ENCODE measurements around the gene SSBP2.

SSBP2 gene

GRCh38 chr5:81757404-81757803 lies 6.5 kb upstream of the SSBP2 start:
- H3K27me3 Mint-ChIP-seq = peaks cover 4% of the 10 kb centered on the region
- no peaks in the 10 kb centered on the region for H3K36me3 Mint-ChIP-seq (ENCODE audit: low read depth)
- no peak overlapping the region for H3K27ac Mint-ChIP-seq
- no peaks in the 10 kb centered on the region for H3K9me3 Mint-ChIP-seq
- no peak overlapping the region for H3K4me3 Mint-ChIP-seq
- peaks cover 8% of the 10 kb centered on the region for H3K4me1 Mint-ChIP-seq (ENCODE audit: low read depth)

- Mint-ChIP-seq H3K36me3 (ENCODE audit: low read depth) (no peaks in the 10 kb centered on the region), H3K27ac (no peak overlapping the region), H3K4me3 (no peak overlapping the region), H3K4me1 (ENCODE audit: low read depth) (peaks cover 8% of the 10 kb centered on the region), H3K27me3 (peaks cover 4% of the 10 kb centered on the region), H3K9me3 (no peaks in the 10 kb centered on the region)
Observed at GRCh38 chr5:81756016-81756415, 5.1 kb upstream of the SSBP2 start.

- Mint-ChIP-seq H3K36me3 (ENCODE audit: low read depth) (no peaks in the 10 kb centered on the region), H3K4me3 (no peak overlapping the region), H3K4me1 (ENCODE audit: low read depth) (peaks cover 8% of the 10 kb centered on the region), H3K27ac (no peak overlapping the region), H3K27me3 (peaks cover 4% of the 10 kb centered on the region), H3K9me3 (no peaks in the 10 kb centered on the region)
Observed at GRCh38 chr5:81755320-81755719, 4.4 kb upstream of the SSBP2 start.

GRCh38 chr5:81754621-81755020 lies 3.7 kb upstream of the SSBP2 start:
- no peaks in the 10 kb centered on the region for H3K9me3 Mint-ChIP-seq
- peaks cover 6% of the 10 kb centered on the region for H3K4me1 Mint-ChIP-seq (ENCODE audit: low read depth)
- H3K4me3 Mint-ChIP-seq = no peak overlapping the region
- H3K36me3 Mint-ChIP-seq (ENCODE audit: low read depth) = no peaks in the 10 kb centered on the region
- no peak overlapping the region for H3K27ac Mint-ChIP-seq
- peaks cover 4% of the 10 kb centered on the region for H3K27me3 Mint-ChIP-seq

GRCh38 chr5:81753429-81753828 lies 2.5 kb upstream of the SSBP2 start:
- no peak overlapping the region for H3K4me3 Mint-ChIP-seq
- no peaks in the 10 kb centered on the region for H3K36me3 Mint-ChIP-seq (ENCODE audit: low read depth)
- H3K27me3 Mint-ChIP-seq = peaks cover 8% of the 10 kb centered on the region
- H3K4me1 Mint-ChIP-seq (ENCODE audit: low read depth) = peaks cover 13% of the 10 kb centered on the region
- H3K9me3 Mint-ChIP-seq = no peaks in the 10 kb centered on the region
- no peak overlapping the region for H3K27ac Mint-ChIP-seq

- H3K4me1 Mint-ChIP-seq (ENCODE audit: low read depth) = peaks cover 20% of the 10 kb centered on the region
- peak overlapping the region; percentile 7 for H3K27ac Mint-ChIP-seq
- no peaks in the 10 kb centered on the region for H3K36me3 Mint-ChIP-seq (ENCODE audit: low read depth)
- H3K4me3 Mint-ChIP-seq = no peak overlapping the region
- H3K27me3 Mint-ChIP-seq = peaks cover 8% of the 10 kb centered on the region
- no peaks in the 10 kb centered on the region for H3K9me3 Mint-ChIP-seq
Observed at GRCh38 chr5:81752644-81752963, 1.7 kb upstream of the SSBP2 start.

GRCh38 chr5:81751836-81752643 lies 1.1 kb upstream of the SSBP2 start:
- H3K27ac Mint-ChIP-seq = peak overlapping the region; percentile 80
- peaks cover 26% of the 10 kb centered on the region for H3K4me1 Mint-ChIP-seq (ENCODE audit: low read depth)
- H3K4me3 Mint-ChIP-seq = peak overlapping the region; percentile 87
- peaks cover 8% of the 10 kb centered on the region for H3K27me3 Mint-ChIP-seq
- no peaks in the 10 kb centered on the region for H3K36me3 Mint-ChIP-seq (ENCODE audit: low read depth)
- no peaks in the 10 kb centered on the region for H3K9me3 Mint-ChIP-seq

- Mint-ChIP-seq H3K4me1 (ENCODE audit: low read depth) (peaks cover 35% of the 10 kb centered on the region), H3K27ac (peak overlapping the region; percentile 80), H3K36me3 (ENCODE audit: low read depth) (no peaks in the 10 kb centered on the region), H3K27me3 (peaks cover 8% of the 10 kb centered on the region), H3K4me3 (peak overlapping the region; percentile 87), H3K9me3 (no peaks in the 10 kb centered on the region)
Observed at GRCh38 chr5:81750308-81751008, 439 bp downstream of the SSBP2 start.

GRCh38 chr5:81749561-81750307 lies 1.2 kb downstream of the SSBP2 start:
- no peaks in the 10 kb centered on the region for H3K9me3 Mint-ChIP-seq
- no peaks in the 10 kb centered on the region for H3K36me3 Mint-ChIP-seq (ENCODE audit: low read depth)
- peaks cover 8% of the 10 kb centered on the region for H3K27me3 Mint-ChIP-seq
- H3K4me3 Mint-ChIP-seq = peak overlapping the region; percentile 85
- peak overlapping the region; percentile 79 for H3K27ac Mint-ChIP-seq
- peaks cover 38% of the 10 kb centered on the region for H3K4me1 Mint-ChIP-seq (ENCODE audit: low read depth)

GRCh38 chr5:81749192-81749560 lies 1.7 kb downstream of the SSBP2 start:
- Mint-ChIP-seq H3K36me3 (ENCODE audit: low read depth) (no peaks in the 10 kb centered on the region), H3K9me3 (no peaks in the 10 kb centered on the region), H3K27me3 (peaks cover 8% of the 10 kb centered on the region), H3K4me1 (ENCODE audit: low read depth) (peaks cover 38% of the 10 kb centered on the region), H3K27ac (no peak overlapping the region), H3K4me3 (peak overlapping the region; percentile 85)

- H3K9me3 Mint-ChIP-seq = no peaks in the 10 kb centered on the region
- H3K4me3 Mint-ChIP-seq = peak overlapping the region; percentile 85
- H3K36me3 Mint-ChIP-seq (ENCODE audit: low read depth) = no peaks in the 10 kb centered on the region
- peaks cover 8% of the 10 kb centered on the region for H3K27me3 Mint-ChIP-seq
- H3K4me1 Mint-ChIP-seq (ENCODE audit: low read depth) = peaks cover 38% of the 10 kb centered on the region
- H3K27ac Mint-ChIP-seq = no peak overlapping the region
Observed at GRCh38 chr5:81748556-81748955, 2.3 kb downstream of the SSBP2 start.

- H3K27ac Mint-ChIP-seq = no peak overlapping the region
- peaks cover 38% of the 10 kb centered on the region for H3K4me1 Mint-ChIP-seq (ENCODE audit: low read depth)
- peaks cover 3% of the 10 kb centered on the region for H3K27me3 Mint-ChIP-seq
- no peaks in the 10 kb centered on the region for H3K36me3 Mint-ChIP-seq (ENCODE audit: low read depth)
- H3K9me3 Mint-ChIP-seq = no peaks in the 10 kb centered on the region
- H3K4me3 Mint-ChIP-seq = no peak overlapping the region
Observed at GRCh38 chr5:81747030-81747429, 3.9 kb downstream of the SSBP2 start.

- no peaks in the 10 kb centered on the region for H3K9me3 Mint-ChIP-seq
- no peaks in the 10 kb centered on the region for H3K36me3 Mint-ChIP-seq (ENCODE audit: low read depth)
- no peak overlapping the region for H3K27ac Mint-ChIP-seq
- no peak overlapping the region for H3K4me3 Mint-ChIP-seq
- H3K4me1 Mint-ChIP-seq (ENCODE audit: low read depth) = peaks cover 18% of the 10 kb centered on the region
- no peaks in the 10 kb centered on the region for H3K27me3 Mint-ChIP-seq
Observed at GRCh38 chr5:81740758-81741157, 10.1 kb downstream of the SSBP2 start.

GRCh38 chr5:81739291-81739690 lies 11.6 kb downstream of the SSBP2 start:
- Mint-ChIP-seq H3K27me3 (no peaks in the 10 kb centered on the region), H3K27ac (no peak overlapping the region), H3K4me1 (ENCODE audit: low read depth) (peaks cover 18% of the 10 kb centered on the region), H3K9me3 (no peaks in the 10 kb centered on the region), H3K4me3 (no peak overlapping the region), H3K36me3 (ENCODE audit: low read depth) (no peaks in the 10 kb centered on the region)

- no peaks in the 10 kb centered on the region for H3K9me3 Mint-ChIP-seq
Observed at GRCh38 chr5:81729276-81729675, 21.6 kb downstream of the SSBP2 start.

More at GRCh38 chr5:81729276-81729675, 21.6 kb downstream of the SSBP2 start:
- no peaks in the 10 kb centered on the region for H3K36me3 Mint-ChIP-seq (ENCODE audit: low read depth)
- H3K27ac Mint-ChIP-seq = no peak overlapping the region
- peaks cover 27% of the 10 kb centered on the region for H3K4me1 Mint-ChIP-seq (ENCODE audit: low read depth)
- H3K27me3 Mint-ChIP-seq = no peaks in the 10 kb centered on the region
- no peak overlapping the region for H3K4me3 Mint-ChIP-seq

Data from stimulated activated naive CD8-positive, alpha-beta T cell treated with anti-CD3 and anti-CD28 coated beads, Interleukin-15, Interleukin-2, amounts not matched to agents 100 ng/mL and 50 ng/mL, for 24 hours (primary cell).